Activated CD8-positive, alpha-beta memory T cell treated with anti-CD3 and anti-CD28 coated beads for 1 hour (primary cell): Measurements from ENCODE around the gene CTTNBP2.

Experiments
- DNase-seq, 2 donors: peaks; one replicate each; pipeline ENCODE4 v3.0.0-alpha.2; 2020; ENCODE audit warnings: low read depth in 1 of 2; ENCODE audit errors: extremely low read depth in 1 of 2

Gene CTTNBP2

DNA sequence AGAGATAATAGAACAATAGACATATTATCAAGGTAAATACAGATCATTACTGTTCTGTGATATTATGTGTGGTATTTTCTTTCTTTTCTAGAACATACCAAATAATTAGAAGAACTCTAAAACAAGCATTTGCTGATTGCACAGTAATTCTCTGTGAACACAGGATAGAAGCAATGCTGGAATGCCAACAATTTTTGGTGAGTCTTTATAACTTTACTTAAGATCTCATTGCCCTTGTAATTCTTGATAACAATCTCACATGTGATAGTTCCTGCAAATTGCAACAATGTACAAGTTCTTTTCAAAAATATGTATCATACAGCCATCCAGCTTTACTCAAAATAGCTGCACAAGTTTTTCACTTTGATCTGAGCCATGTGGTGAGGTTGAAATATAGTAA, 207.9 kb downstream of the CTTNBP2 start:
- DNase-seq = no peak

DNA sequence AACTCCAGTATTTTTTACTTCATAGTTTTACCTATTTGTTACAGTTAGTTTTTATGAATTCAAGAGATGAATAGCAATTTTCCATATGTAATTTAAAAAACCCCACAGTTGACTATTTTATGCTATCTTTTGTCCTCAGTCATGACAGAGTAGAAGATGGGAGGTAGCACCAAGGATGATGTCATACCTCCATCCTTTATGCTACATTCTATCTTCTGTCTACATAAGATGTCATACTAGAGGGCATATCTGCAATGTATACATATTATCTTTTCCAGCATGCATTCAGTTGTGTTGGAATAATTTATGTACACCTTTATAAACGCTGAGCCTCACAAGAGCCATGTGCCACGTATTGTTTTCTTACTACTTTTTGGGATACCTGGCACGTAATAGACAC, 209.2 kb downstream of the CTTNBP2 start:
- no peak for DNase-seq

DNA sequence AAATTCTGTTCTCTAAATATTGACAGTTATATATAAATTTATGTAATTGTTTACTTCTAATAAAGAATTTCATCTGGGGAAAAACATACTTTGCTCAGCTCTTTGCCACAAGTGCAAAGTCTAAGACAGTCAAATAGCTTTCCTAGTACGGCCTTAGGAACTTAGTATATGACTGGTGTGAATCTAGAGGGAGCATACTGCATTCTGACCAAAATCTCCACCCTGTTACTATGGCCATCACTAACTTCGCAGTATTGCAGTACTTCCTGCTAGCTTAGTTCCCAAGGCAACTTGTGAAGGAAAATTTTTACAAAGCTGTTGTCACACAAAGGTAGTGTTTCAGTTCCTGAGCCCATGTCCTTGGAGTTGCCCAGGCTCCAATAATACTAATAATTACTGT, 211.9 kb downstream of the CTTNBP2 start:
- DNase-seq = no peak
